BE2C (cell line): ENCODE measurements around the gene ANLN.

ENCODE experiments used
- DNase-seq: peaks from one replicate; pipeline ENCODE4 v3.0.0-alpha.2; 2020
- H3K27me3 ChIP-seq: fragments of 250-450 bp; sonication (Bioruptor Pico); 2 replicates; pipeline ENCODE4 v1.5.1; 2020; ENCODE audit warnings: mild to moderate bottlenecking
- H3K36me3 ChIP-seq: fragments of 250-450 bp; sonication (Bioruptor Pico); 2 replicates; pipeline ENCODE4 v1.5.1; 2020; ENCODE audit warnings: mild to moderate bottlenecking
- H3K4me1 ChIP-seq: fragments of 250-450 bp; sonication (Bioruptor Pico); 2 replicates; pipeline ENCODE4 v1.5.1; 2020
- H3K4me3 ChIP-seq: 2 replicates; pipeline ENCODE4 v1.5.1; 2011; ENCODE audit warnings: low read depth, low read length
- H3K9me3 ChIP-seq: fragments of 250-450 bp; sonication (Bioruptor Pico); 2 replicates; pipeline ENCODE4 v1.5.1; 2020
- TF ChIP-seq, protein P1 (sequence below): IDR thresholded peaks from 2 replicates; pipeline ENCODE4 v1.5.1; 2012; ENCODE audit warnings: mild to moderate bottlenecking, low read depth, low read length

Gene ANLN

GRCh38 chr7:36408589-36408988 is 18.9 kb downstream of the ANLN start:
- no peaks in the 10 kb centered on the region for H3K9me3 ChIP-seq
- no peaks in the 10 kb centered on the region for H3K27me3 ChIP-seq
- no peaks in the 10 kb centered on the region for H3K4me1 ChIP-seq
- no peak overlapping the region for H3K4me3 ChIP-seq
- peaks cover 89% of the 10 kb centered on the region for H3K36me3 ChIP-seq
- TF ChIP-seq, protein P1, sequence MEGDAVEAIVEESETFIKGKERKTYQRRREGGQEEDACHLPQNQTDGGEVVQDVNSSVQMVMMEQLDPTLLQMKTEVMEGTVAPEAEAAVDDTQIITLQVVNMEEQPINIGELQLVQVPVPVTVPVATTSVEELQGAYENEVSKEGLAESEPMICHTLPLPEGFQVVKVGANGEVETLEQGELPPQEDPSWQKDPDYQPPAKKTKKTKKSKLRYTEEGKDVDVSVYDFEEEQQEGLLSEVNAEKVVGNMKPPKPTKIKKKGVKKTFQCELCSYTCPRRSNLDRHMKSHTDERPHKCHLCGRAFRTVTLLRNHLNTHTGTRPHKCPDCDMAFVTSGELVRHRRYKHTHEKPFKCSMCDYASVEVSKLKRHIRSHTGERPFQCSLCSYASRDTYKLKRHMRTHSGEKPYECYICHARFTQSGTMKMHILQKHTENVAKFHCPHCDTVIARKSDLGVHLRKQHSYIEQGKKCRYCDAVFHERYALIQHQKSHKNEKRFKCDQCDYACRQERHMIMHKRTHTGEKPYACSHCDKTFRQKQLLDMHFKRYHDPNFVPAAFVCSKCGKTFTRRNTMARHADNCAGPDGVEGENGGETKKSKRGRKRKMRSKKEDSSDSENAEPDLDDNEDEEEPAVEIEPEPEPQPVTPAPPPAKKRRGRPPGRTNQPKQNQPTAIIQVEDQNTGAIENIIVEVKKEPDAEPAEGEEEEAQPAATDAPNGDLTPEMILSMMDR, result no peak
- DNase-seq, result no peak

GRCh38 chr7:36409180-36409579 is 19.5 kb downstream of the ANLN start:
- Histone ChIP-seq H3K9me3 (no peaks in the 10 kb centered on the region), H3K27me3 (no peaks in the 10 kb centered on the region), H3K36me3 (peaks cover 87% of the 10 kb centered on the region), H3K4me1 (no peaks in the 10 kb centered on the region), H3K4me3 (no peak overlapping the region)
- TF ChIP-seq, protein P1, result no peak
- DNase-seq, result no peak

GRCh38 chr7:36415144-36415543 is 25.5 kb downstream of the ANLN start:
- Histone ChIP-seq H3K36me3 (peaks cover 86% of the 10 kb centered on the region), H3K4me1 (no peaks in the 10 kb centered on the region), H3K4me3 (no peak overlapping the region), H3K9me3 (no peaks in the 10 kb centered on the region), H3K27me3 (no peaks in the 10 kb centered on the region)
- TF ChIP-seq, protein P1, result no peak
- DNase-seq, result no peak

GRCh38 chr7:36416251-36416650 is 26.6 kb downstream of the ANLN start:
- Histone ChIP-seq H3K4me1 (no peaks in the 10 kb centered on the region), H3K4me3 (no peak overlapping the region), H3K27me3 (no peaks in the 10 kb centered on the region), H3K36me3 (peaks cover 82% of the 10 kb centered on the region), H3K9me3 (no peaks in the 10 kb centered on the region)
- no peak for DNase-seq
- TF ChIP-seq, protein P1, result no peak

GRCh38 chr7:36420307-36420706 is 30.6 kb downstream of the ANLN start:
- peaks cover 84% of the 10 kb centered on the region for H3K36me3 ChIP-seq
- H3K4me1 ChIP-seq, result 0 out of 2 replicates have a peak, but pooled peaks cover 2% of the 10 kb centered on the region
- no peaks in the 10 kb centered on the region for H3K27me3 ChIP-seq
- no peak overlapping the region for H3K4me3 ChIP-seq
- no peaks in the 10 kb centered on the region for H3K9me3 ChIP-seq
- TF ChIP-seq, protein P1, result no peak
- DNase-seq, result no peak

DNA sequence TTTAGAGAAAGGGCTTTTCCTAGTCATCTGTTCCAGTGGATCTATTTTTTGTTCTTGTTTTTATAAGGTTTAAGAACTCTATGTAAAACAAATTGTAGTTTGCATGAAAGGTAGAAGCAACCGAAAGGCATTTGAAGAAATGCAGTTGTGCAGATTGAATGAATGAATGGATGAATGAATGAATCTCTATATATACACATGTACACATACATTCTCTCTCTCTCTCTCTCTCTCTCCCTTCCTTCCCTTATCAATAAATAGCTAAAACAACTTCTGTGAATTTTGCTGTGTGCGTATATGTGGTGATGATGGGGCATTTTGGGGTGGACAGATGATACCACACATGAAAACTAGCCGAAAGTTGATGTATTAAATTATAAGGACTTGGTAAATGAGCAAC is 32.4 kb downstream of the ANLN start:
- Histone ChIP-seq H3K9me3 (no peaks in the 10 kb centered on the region), H3K27me3 (no peaks in the 10 kb centered on the region), H3K4me3 (no peak overlapping the region), H3K4me1 (0 out of 2 replicates have a peak, but pooled peaks cover 2% of the 10 kb centered on the region), H3K36me3 (peaks cover 82% of the 10 kb centered on the region)
- no peak for DNase-seq
- TF ChIP-seq, protein P1, result no peak
